ENCODE measurements around the gene CCPG1. TPM values are rescaled to one million over a fixed set of nuclear protein-coding genes. Genes with fewer than 3 reads are reported as not detected.
"Not testable (repeated sequence)": the region's sequence is repeated elsewhere in the genome, so short reads cannot be mapped to it uniquely, and the experiment has no call there.

Gene CCPG1
- total RNA-seq, 1 donor from 2014 or later = 56.3 TPM

DNA sequence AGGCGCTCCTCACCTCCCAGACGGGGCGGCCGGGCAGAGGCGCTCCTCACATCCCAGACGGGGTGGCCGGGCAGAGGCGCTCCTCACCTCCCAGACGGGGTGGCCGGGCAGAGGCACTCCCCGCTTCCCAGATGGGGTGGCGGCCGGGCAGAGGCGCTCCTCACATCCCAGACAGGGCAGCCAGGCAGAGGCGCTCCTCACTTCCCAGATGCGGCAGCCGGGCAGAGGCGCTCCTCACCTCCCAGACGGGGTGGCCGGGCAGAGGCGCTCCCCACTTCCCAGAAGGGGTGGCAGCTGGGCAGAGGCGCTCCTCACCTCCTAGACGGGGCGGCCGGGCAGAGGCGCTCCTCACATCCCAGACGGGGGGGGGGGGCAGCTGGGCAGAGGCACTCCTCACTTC is 37.8 kb upstream of the CCPG1 start:
- H3K27me3 Mint-ChIP-seq (ENCODE audit: low read depth, unreplicated experiment); H4K20me1 ChIP-seq (ENCODE audit: insufficient read depth, low read length); H3K9me3 ChIP-seq (ENCODE audit: insufficient read depth, low read depth, low read length); H3K36me3 ChIP-seq (ENCODE audit: insufficient read depth, low read length); FAIRE-seq; H3K4me3 ChIP-seq (ENCODE audit: insufficient read depth, low read depth, low read length); H3K27ac ChIP-seq (ENCODE audit: low read depth, low read length); H2AFZ ChIP-seq (ENCODE audit: low read depth, low read length); H3K4me2 ChIP-seq (ENCODE audit: low read length); H3K79me2 ChIP-seq (ENCODE audit: insufficient read depth, low read length); H3K27me3 ChIP-seq (ENCODE audit: insufficient read depth, low read length); H3K27ac Mint-ChIP-seq (ENCODE audit: unreplicated experiment); DNase-seq (ENCODE audit: low read depth); H3K4me1 ChIP-seq (ENCODE audit: insufficient read depth, low read length); H3K9ac ChIP-seq (ENCODE audit: low read length); H3K4me1 Mint-ChIP-seq (ENCODE audit: low read depth, unreplicated experiment); H3K4me3 Mint-ChIP-seq (ENCODE audit: unreplicated experiment): not testable (repeated sequence)
- Mint-ChIP-seq H3K36me3 (ENCODE audit: low read depth, unreplicated experiment) (peaks cover 11% of the 10 kb centered on the region), H3K9me3 (ENCODE audit: unreplicated experiment) (peaks cover 16% of the 10 kb centered on the region)

DNA sequence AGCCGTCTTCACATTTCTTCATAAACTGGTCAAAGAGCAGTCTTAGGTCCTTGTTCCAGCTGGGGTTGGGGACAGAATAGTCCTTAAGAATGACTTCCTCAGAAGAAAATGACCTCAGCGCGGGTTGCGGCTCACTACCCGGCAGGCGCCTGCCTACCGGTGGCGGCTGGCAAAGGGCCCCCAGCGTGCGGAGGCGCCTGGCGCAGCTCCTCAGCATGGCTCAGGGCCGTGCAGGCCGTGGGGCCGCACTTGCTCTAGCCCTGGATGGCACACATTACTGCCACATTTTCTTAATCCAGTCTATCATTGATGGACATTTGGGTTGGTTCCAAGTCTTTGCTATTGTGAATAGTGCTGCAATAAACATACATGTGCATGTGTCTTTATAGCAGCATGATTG is 35.0 kb upstream of the CCPG1 start:
- H3K4me2 ChIP-seq (ENCODE audit: low read length); FAIRE-seq; H3K4me3 Mint-ChIP-seq (ENCODE audit: unreplicated experiment); H3K9ac ChIP-seq (ENCODE audit: low read length); H3K27me3 ChIP-seq (ENCODE audit: insufficient read depth, low read length); H3K79me2 ChIP-seq (ENCODE audit: insufficient read depth, low read length); H3K36me3 ChIP-seq (ENCODE audit: insufficient read depth, low read length); H3K4me1 Mint-ChIP-seq (ENCODE audit: low read depth, unreplicated experiment); H3K4me3 ChIP-seq (ENCODE audit: insufficient read depth, low read depth, low read length); H3K9me3 ChIP-seq (ENCODE audit: insufficient read depth, low read depth, low read length); DNase-seq (ENCODE audit: low read depth); H3K4me1 ChIP-seq (ENCODE audit: insufficient read depth, low read length); H4K20me1 ChIP-seq (ENCODE audit: insufficient read depth, low read length); H2AFZ ChIP-seq (ENCODE audit: low read depth, low read length); H3K27ac ChIP-seq (ENCODE audit: low read depth, low read length); H3K27me3 Mint-ChIP-seq (ENCODE audit: low read depth, unreplicated experiment); H3K27ac Mint-ChIP-seq (ENCODE audit: unreplicated experiment): not testable (repeated sequence)
- Mint-ChIP-seq H3K9me3 (ENCODE audit: unreplicated experiment) (peaks cover 15% of the 10 kb centered on the region), H3K36me3 (ENCODE audit: low read depth, unreplicated experiment) (peaks cover 10% of the 10 kb centered on the region)

DNA sequence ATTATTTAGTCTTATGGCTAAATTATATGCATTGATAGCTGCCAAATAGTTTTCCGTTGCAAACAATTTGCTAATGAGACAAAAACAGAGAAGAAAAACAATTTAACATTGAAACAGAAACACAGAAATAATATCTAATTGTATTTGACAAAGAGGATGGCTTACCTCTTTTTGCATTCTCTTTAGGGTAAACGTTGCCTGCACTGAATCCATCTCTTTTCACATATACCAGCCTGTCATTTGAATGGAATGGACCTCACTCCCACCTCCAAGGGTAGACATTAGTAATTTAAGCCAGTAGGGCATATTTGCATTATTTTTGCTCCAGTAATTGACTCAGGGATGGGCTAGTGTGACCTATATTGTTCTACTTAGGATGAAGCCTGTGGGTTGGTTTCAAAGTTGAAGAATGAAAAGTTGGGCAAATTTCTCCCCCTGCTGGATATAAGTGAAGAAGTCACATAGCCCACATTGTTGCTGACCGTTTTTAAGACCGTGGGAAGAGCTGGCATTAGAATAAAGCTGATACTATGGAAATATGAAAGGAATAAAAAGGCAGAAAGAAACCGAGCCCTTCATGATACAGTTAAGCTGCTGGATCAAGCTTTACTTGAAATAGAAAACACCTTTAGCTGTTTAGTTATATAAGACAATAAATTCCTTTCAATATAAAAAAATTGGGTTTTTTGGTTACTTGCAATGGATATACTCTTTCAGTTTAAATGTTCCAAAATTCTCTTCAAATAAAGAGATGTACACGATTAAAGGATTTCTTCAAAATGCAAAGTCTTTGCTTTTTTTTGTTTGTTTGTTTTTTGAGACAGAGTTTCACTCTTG is 27.0 kb upstream of the CCPG1 start:
- Mint-ChIP-seq H3K27me3 (ENCODE audit: low read depth, unreplicated experiment) (no peaks in the 10 kb centered on the region), H3K4me3 (ENCODE audit: unreplicated experiment) (no peak overlapping the region), H3K27ac (ENCODE audit: unreplicated experiment) (no peak overlapping the region), H3K36me3 (ENCODE audit: low read depth, unreplicated experiment) (no peaks in the 10 kb centered on the region), H3K9me3 (ENCODE audit: unreplicated experiment) (no peaks in the 10 kb centered on the region), H3K4me1 (ENCODE audit: low read depth, unreplicated experiment) (no peaks in the 10 kb centered on the region)
- Histone ChIP-seq H3K27me3 (ENCODE audit: insufficient read depth, low read length) (no peaks in the 10 kb centered on the region), H3K9me3 (ENCODE audit: insufficient read depth, low read depth, low read length) (no peaks in the 10 kb centered on the region), H2AFZ (ENCODE audit: low read depth, low read length) (no peak overlapping the region), H3K9ac (ENCODE audit: low read length) (no peak overlapping the region), H3K27ac (ENCODE audit: low read depth, low read length) (no peak overlapping the region), H4K20me1 (ENCODE audit: insufficient read depth, low read length) (no peaks in the 10 kb centered on the region), H3K4me2 (ENCODE audit: low read length) (no peak overlapping the region), H3K79me2 (ENCODE audit: insufficient read depth, low read length) (no peaks in the 10 kb centered on the region), H3K36me3 (ENCODE audit: insufficient read depth, low read length) (no peaks in the 10 kb centered on the region), H3K4me3 (ENCODE audit: insufficient read depth, low read depth, low read length) (no peak overlapping the region), H3K4me1 (ENCODE audit: insufficient read depth, low read length) (no peaks in the 10 kb centered on the region)
- FAIRE-seq = peak; percentile 84
- TF ChIP-seq, protein P1, sequence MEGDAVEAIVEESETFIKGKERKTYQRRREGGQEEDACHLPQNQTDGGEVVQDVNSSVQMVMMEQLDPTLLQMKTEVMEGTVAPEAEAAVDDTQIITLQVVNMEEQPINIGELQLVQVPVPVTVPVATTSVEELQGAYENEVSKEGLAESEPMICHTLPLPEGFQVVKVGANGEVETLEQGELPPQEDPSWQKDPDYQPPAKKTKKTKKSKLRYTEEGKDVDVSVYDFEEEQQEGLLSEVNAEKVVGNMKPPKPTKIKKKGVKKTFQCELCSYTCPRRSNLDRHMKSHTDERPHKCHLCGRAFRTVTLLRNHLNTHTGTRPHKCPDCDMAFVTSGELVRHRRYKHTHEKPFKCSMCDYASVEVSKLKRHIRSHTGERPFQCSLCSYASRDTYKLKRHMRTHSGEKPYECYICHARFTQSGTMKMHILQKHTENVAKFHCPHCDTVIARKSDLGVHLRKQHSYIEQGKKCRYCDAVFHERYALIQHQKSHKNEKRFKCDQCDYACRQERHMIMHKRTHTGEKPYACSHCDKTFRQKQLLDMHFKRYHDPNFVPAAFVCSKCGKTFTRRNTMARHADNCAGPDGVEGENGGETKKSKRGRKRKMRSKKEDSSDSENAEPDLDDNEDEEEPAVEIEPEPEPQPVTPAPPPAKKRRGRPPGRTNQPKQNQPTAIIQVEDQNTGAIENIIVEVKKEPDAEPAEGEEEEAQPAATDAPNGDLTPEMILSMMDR (IDR thresholded peaks at IDR 0.05; ENCODE audit: insufficient read depth, low read depth, low read length) = peak; percentile 70
- TF ChIP-seq EZH2 (IDR thresholded peaks at IDR 0.05; ENCODE audit: insufficient read depth, low read length) = no peak
- DNase-seq (ENCODE audit: low read depth) = peak; percentile 29

All from astrocyte (in vitro differentiated cells and primary cell).